WERI-Rb-1 (cell line): ENCODE data around the gene SOD2.
"Not testable (repeated sequence)": the region's sequence is repeated elsewhere in the genome, so short reads cannot be mapped to it uniquely, and the experiment has no call there.

Experiments used
- DNase-seq: peaks from one replicate; pipeline ENCODE4 v3.0.0-alpha.2; 2020
- H3K27ac ChIP-seq: fragments of 250-450 bp; sonication (Bioruptor Pico); 2 replicates; pipeline ENCODE4 v1.5.1; 2020; ENCODE audit warnings: mild to moderate bottlenecking, moderate library complexity
- H3K27me3 ChIP-seq: fragments of 250-450 bp; sonication (Bioruptor Pico); 2 replicates; pipeline ENCODE4 v1.5.1; 2021; ENCODE audit warnings: mild to moderate bottlenecking, low read depth, moderate library complexity; ENCODE audit not compliant: insufficient read depth, severe bottlenecking
- H3K36me3 ChIP-seq: fragments of 250-450 bp; sonication (Bioruptor Pico); 2 replicates; pipeline ENCODE4 v1.5.1; 2020; ENCODE audit warnings: mild to moderate bottlenecking, moderate library complexity
- H3K4me3 ChIP-seq: 2 replicates; pipeline ENCODE4 v1.5.1; 2011; ENCODE audit warnings: low read depth, mild to moderate bottlenecking, control low read depth, low read length
- H3K9me3 ChIP-seq: fragments of 250-450 bp; sonication (Bioruptor Pico); 2 replicates; pipeline ENCODE4 v1.5.1; 2021; ENCODE audit warnings: mild to moderate bottlenecking, moderate library complexity; ENCODE audit not compliant: severe bottlenecking
- CTCF ChIP-seq: IDR thresholded peaks from 2 replicates; pipeline ENCODE4 v1.5.1; 2011; ENCODE audit warnings: low read depth, mild to moderate bottlenecking, control low read depth, inconsistent platforms, low read length

The SOD2 gene

GRCh38 chr6:159693128-159693893 is at the start of gene SOD2:
Gene SOD2 (minus strand): TSS chr6:159693241. CDS start chr6:159693167, 74 bp downstream.
- H3K9me3 ChIP-seq = no peaks in the 10 kb centered on the region
- peak; percentile 89 for DNase-seq
- H3K4me3 ChIP-seq = peak within 1 kb of the TSS; percentile 81
- H3K36me3 ChIP-seq = peaks cover 10% of the 10 kb centered on the region
- TF ChIP-seq CTCF = no peak
- H3K27me3 ChIP-seq = no peaks in the 10 kb centered on the region
- H3K27ac ChIP-seq = peak within 1 kb of the TSS; percentile 97

GRCh38 chr6:159742165-159742564 is 49.1 kb upstream of the SOD2 start:
- Histone ChIP-seq H3K4me3 (no peak overlapping the region), H3K36me3 (peaks cover 96% of the 10 kb centered on the region), H3K9me3 (no peaks in the 10 kb centered on the region), H3K27me3 (no peaks in the 10 kb centered on the region), H3K27ac (no peak overlapping the region)
- no peak for TF ChIP-seq CTCF
- DNase-seq = no peak

GRCh38 chr6:159739341-159739740 is 46.3 kb upstream of the SOD2 start:
- H3K36me3 ChIP-seq = peaks cover 76% of the 10 kb centered on the region
- H3K27ac ChIP-seq = no peak overlapping the region
- H3K9me3 ChIP-seq = no peaks in the 10 kb centered on the region
- no peak for DNase-seq
- H3K4me3 ChIP-seq = no peak overlapping the region
- H3K27me3 ChIP-seq = no peaks in the 10 kb centered on the region
- no peak for TF ChIP-seq CTCF

- Histone ChIP-seq H3K9me3 (no peaks in the 10 kb centered on the region), H3K27ac (no peak overlapping the region), H3K4me3 (no peak overlapping the region), H3K27me3 (no peaks in the 10 kb centered on the region), H3K36me3 (peaks cover 59% of the 10 kb centered on the region)
- no peak for DNase-seq
- TF ChIP-seq CTCF = no peak
Measured at GRCh38 chr6:159736908-159737307, 43.9 kb upstream of the SOD2 start.

GRCh38 chr6:159733395-159733794 is 40.4 kb upstream of the SOD2 start:
- DNase-seq, H3K4me3 ChIP-seq, H3K9me3 ChIP-seq, H3K27me3 ChIP-seq, H3K27ac ChIP-seq: not testable (repeated sequence)
- H3K36me3 ChIP-seq = peaks cover 51% of the 10 kb centered on the region

- not testable (repeated sequence) for H3K27ac ChIP-seq, H3K4me3 ChIP-seq, H3K27me3 ChIP-seq, H3K9me3 ChIP-seq, DNase-seq
- peaks cover 49% of the 10 kb centered on the region for H3K36me3 ChIP-seq
Measured at GRCh38 chr6:159732550-159732949, 39.5 kb upstream of the SOD2 start.

- Histone ChIP-seq H3K36me3 (peaks cover 47% of the 10 kb centered on the region), H3K27ac (no peak overlapping the region), H3K9me3 (no peaks in the 10 kb centered on the region), H3K27me3 (no peaks in the 10 kb centered on the region), H3K4me3 (no peak overlapping the region)
- no peak for DNase-seq
- no peak for TF ChIP-seq CTCF
Measured at GRCh38 chr6:159730332-159730676, 37.3 kb upstream of the SOD2 start.
